ENCODE results near the gene PSMD6.

The PSMD6 gene

DNA sequence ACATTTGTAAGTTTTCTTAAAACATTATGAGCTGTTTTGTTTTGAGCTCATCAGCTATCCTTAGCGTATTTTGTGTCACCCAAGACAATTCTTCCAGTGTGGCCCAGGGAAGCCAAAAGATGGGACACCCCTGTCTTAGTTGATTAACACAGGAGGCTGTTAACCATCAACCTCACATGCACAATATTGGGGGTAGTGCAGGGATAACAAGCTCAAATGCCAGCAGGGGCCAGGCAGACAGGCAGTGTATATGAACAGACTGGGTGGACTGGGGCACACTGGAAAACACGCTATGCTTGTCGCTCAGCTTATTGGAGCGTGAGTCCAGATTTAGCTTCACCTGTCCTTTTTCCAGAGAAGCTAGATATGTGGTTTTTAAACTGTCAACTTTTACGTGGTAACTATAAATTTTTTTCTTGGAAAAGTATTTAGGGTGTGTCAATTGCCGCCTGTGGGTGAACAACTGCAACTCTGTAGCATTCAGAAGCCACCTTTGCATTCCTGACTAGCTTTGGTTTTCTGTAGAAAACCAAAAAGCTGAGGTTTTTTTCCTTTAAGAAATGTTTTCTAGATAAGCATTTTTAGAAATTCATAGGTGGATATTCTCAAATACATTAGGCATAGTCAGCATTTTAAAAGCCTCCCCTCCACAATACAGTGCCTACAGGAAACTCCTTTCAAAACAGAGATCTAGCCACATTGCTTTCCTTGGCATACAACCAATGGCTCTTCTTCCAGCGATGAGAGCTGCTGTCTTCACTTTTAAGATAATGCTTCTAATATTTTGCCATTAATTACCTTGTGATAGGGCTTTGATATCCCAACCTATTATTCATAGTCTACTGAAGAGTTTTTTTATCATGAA, 14.6 kb downstream of the PSMD6 start:
- DNase-seq (ENCODE audit: low read depth): no peak

DNA sequence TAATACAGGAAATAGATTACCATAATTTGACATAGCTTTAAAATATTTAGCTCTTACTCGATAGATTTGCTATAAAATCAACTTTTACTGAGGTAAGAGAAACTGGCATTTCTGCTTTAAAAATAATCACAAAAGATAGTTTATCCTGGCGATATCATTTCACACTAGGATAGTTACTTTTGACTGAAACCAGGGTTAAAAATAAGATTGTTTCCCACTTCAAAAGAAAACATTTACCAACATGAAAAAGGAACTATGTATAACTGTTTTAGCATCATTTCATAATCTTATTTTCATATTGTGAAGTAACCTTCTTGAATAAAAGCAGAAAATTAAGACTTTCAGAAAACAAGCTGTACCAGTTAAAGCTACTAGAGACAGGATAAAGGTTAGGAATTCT, 15.3 kb downstream of the PSMD6 start:
- DNase-seq (ENCODE audit: low read depth): no peak

DNA sequence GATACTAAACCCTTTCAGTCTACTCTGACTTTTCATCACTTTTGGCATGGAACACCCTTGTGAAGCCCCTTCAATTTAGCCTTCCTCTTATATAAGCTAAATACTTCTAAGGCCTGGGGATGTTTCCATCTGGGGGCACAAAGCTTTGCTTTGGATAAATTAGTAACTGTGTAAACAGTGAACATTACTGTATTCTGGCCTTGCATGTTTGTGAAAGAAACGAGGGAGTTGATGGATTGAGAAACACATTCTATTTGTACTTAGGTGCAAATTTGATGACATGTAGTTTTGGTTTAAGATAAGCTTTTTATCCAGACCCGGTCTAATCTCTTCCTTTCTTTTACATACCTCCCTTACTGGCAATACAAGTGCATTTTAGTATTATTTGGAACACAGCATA, 19.7 kb downstream of the PSMD6 start:
- DNase-seq (ENCODE audit: low read depth): no peak

DNA sequence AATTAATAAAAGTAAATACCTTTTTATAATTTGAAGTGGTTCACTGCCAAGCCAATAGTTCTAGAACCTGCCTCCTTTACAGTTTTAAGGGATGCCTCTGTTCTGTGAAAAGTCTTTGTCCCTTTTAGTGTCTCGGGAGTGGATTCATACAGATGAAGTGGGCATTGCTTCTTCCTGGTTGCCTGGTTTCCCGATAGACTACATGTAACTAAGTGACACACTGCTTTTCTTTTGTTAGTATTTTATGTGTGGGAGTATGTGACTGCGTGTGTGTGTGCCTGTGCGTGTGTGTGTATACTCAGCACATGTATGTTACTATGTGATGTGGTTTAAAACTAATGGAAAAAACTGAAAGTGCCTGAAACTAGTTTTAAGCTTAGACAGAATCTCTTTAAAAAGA, 21.1 kb downstream of the PSMD6 start:
- no peak for DNase-seq (ENCODE audit: low read depth)

DNA sequence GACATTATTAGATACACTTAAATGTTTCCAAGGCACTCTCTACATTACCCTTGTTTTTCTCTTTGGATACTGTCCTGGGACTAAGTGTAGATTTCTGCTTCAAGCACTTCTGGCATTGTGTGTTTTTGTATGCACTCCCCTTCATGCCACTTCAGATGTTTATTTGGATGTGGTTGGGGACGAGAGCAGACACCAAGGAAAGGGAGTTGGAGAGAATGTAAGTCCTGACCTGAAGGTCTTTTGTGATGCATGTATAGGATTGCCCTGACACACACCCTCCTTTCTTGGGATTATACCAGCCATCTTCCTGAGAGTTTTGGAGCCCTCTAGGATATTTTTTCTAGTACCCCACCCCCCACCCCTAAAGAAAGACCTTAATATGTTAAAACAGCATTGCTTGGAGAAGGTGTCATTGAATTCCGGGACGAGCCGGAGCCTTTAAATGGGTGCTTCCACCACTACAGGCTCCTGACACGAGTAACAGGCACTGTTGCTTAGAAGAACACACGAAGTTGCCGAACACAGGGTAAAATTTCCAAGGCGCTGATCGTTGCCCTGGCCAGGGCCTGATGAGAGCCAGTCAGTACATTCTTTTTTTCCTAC, 22.7 kb downstream of the PSMD6 start:
- no peak for DNase-seq (ENCODE audit: low read depth)

DNA sequence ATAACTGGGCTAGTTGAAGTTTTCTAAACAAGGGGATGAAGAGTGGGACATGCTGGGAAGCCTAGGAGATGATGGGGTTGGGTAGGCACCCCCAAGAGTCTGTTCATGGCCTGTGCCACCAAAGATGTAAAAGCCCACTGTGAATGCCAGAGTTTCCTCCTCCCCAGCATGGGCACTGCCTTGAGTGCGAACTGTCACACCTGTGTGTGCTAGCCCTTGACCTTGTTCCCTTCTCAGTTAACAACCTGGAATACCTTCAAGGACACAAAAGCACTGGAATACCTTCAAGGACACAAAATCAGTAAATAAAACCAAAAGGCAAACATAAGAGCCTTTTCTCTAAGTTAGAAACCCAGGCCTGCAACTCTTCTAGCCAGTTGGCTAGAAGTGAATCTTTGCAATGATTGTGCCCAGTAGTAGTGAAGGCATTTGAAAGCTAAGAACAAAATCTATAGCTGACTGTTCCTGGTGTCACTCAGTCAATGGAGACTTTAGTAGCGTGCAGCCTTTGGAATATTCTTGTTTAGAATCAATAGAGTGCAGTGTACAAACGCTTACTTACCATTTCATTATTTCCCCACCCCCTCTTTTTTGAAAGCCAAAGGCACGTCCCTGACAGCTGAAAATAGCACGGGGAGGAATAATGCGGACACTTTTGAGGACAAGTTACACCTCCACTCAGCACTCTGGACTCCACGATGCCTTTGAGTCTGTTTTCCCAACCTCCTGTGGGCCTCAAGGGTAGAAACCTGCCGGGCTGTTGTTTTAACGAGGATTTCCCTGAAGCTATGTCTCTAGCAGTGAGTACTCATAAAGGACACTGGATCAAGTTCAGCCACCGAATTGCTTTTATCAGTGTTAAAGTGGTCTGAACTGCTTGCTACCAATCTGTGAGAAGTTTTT, 24.2 kb downstream of the PSMD6 start:
- no peak for DNase-seq (ENCODE audit: low read depth)

DNA sequence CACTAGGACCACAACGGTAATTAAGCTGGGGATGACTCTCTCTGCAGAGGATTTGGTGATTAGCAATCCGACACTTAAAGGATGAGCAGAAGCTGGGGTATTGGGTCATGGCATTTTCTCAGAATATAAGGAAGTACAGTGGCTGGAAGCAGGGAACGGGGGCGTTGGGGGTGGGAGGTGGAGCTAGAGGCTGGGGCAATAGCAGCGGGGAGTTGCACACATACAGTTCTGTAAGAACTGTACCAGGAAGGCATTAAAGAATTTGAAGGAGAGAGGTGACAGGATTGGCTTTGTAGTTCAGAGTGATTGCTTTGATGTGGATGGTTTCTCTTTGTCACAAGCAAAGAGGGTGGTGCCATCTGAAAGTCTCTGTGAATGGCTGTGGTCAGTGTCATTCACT, 28.2 kb downstream of the PSMD6 start:
- no peak for DNase-seq (ENCODE audit: low read depth)

DNA sequence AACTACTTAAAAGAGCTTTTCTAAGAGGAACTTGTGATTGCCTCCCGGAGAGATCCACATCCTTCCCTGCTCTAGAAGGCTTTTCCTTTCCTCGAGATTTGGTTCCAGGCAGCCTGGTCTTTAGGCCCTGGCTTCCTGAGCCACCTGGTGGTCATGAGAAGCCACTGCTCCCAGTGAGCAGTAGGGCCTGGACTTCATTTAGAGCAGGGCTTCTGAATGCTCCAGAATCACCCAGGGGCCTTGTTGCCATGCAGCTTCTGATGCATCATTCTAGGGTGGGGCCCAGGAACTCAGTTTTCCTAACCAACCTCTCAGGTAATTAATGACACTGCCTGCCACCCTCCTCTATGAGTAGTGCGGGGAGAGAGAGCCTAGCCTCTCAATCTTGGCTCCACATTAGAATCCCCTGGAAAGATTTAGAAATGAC, 29.6 kb downstream of the PSMD6 start:
- peak; percentile 20 for DNase-seq (ENCODE audit: low read depth)

DNA sequence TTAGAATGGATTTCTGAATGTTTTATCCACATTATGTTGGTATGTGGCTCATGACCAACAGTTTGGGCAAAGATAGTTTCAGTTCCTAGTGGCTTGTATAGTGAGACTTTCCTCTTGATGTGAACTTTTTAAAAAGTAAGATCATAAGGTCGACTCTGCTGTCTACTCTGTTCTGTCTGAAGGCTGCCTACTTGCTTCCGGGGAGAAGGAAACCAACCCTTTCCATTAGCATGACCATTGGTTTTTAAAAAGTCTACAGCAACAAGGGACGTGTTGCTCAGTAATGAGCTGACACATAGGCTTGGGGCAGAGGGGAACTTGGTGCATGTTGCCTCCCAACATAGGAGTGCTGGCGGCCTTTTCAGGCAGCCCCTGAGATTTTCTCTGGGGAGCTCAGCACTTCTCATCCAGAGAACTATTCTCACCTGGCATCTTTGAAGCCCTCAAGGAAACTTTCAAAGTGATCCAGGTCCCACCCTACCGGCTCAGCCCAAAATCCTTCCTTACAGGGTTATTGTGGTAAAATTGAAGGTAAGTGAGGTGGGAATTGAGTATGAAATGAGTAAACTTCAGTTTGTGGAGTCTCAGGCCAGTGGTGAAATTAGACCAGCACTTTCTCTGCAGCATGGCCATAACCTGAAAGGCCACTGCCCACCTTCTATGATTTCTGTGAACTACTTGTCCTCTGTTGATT, 30.6 kb downstream of the PSMD6 start:
- no peak for DNase-seq (ENCODE audit: low read depth)

DNA sequence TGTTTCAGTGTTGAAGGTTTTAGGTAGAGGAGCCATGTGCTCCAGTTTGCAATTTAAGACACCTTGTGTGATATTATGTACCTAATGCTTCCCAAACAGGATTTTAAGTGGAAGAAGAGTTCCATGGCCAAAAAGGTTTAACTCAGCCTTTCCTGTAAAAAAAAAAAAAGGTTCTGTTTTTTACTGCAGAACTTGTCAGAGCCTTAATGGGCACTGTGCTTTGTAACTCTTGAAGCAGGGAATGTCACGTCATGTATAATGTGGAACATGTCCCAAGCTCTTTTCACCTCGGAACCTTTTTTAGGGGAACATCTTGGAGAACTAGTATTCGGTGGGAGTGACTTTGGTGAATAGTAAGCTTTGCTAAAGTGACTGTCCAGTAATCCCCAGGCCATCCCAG, 31.6 kb downstream of the PSMD6 start:
- DNase-seq (ENCODE audit: low read depth): no peak

DNA sequence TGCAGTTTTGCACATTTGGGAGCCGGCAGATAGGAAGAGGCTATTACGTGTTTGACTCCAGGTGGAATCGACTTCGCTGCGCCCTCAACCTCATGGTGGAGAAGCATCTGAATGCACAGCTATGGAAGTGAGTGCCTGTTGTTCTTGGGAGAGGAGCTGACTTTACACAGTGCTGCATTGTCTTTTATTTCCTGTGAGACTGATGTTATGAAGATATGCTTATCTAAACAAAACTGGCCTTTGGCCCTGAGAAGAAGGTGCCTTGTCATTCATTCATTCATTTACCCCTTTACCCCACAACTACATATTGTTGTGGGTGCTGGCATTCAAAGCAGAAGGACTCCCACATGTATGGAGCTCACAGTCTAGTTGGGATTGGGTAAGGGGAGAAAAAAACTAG, 32.6 kb downstream of the PSMD6 start:
- no peak for DNase-seq (ENCODE audit: low read depth)

DNA sequence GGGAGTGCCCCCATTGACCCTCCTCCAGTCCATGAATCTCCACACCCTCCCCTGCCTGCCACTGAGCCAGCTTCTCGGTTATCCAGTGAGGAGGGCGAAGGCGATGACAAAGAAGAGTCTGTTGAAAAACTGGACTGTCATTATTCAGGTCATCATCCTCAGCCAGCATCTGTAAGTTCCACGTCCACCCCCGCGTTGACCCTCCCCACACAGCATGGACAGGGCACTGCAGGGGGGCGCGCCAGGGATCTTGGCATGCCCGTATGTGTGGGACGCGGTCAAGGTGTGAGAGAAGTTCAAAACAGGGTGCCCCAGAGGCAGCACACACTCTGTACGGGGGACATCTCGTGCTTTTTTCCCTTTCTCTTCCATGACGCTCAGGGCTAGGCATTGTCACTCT, 33.1 kb downstream of the PSMD6 start:
- DNase-seq (ENCODE audit: low read depth): no peak

DNA sequence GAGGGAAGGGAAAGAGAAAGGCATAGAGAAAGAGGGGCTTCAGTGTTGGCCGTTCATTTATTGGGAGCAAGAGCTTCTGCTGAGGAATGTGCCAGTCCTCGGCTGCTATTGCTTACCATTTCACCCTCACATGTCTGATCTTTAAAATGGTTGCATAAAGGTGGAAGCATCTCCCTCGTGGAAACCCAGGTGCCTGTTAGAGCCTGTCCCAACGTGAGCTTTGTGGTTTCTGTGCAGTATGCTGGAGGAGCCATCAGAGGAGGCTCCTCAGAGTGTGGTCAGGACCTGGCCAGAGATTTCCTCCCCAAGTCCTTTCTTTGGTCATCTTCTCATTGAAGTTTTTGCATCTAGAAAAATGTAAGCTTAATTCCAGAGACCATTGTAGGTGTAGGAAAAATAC, 34.4 kb downstream of the PSMD6 start:
- no peak for DNase-seq (ENCODE audit: low read depth)

DNA sequence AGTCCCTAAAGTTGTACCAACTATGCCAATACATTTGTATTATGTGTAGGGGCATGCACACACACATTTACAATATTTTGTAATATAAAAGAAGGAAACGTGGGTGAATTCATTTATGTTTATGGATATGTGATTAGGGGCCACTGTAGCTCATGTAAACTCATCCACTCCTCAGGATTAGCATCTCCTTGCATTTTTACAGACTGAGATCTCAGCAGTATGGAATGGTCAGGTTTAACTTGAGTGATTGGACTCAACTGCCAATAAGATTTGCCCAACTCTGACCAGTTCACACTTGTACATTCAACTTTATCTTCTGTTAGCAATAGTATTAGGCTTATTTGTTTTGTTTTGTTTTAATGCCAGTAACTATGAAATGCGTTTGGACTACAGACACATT, 36.5 kb downstream of the PSMD6 start:
- no peak for DNase-seq (ENCODE audit: low read depth)

DNA sequence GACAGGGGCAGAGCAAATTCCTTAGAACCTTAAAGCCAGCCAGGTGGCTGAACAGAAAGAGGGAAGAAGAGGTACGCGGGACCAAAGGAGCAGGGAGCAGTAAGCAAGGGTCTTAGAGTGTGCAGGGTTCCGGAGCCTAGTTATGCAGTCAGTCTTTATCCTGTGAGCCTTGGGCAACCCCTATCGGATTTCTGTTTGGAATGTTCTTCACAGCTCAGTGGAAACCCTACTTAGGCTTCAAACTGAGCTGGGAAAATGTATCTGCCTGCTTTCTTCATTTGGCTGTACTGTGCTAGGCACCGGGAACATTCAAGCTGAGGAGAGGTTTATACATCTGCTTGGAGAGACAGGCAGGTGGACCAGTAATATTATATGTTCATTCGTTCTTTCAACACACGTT, 37.1 kb downstream of the PSMD6 start:
- DNase-seq (ENCODE audit: low read depth): no peak

DNA sequence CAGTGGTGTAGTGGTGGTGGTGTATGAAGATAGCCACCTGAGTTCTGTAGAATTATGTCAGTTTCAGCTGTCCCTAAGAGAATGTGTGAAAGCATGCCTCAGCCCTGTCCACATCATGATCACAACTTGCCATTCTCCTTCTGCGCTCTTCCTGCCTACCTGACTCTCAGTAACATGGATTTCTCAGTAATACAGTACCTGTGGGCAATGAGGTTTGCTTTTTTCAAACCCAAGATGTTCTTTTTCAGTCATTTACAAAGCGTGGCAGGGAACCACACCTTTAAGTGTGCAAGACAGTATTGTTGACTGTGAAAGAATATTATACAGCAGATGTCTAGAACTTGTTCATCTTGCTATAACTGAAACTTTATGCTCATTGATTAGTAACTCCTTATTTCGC, 38.9 kb downstream of the PSMD6 start:
- DNase-seq (ENCODE audit: low read depth): no peak

DNA sequence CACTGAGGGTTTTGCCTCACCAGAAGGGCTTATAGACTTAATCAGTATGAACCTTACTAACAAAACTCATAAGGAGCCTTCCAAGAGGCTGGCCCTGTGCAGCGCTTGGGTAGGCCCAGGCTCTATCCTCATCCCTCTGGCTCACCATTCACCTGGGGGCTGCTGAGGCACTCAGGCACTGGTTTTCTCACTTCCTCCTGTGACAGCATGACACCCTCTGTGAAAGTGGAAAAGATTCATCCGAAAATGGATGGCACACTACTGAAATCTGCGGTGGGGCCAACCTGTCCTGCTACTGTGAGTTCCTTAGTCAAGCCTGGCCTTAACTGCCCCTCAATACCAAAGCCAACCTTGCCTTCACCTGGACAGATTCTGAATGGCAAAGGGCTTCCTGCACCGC, 41.3 kb downstream of the PSMD6 start:
- DNase-seq (ENCODE audit: low read depth): no peak

DNA sequence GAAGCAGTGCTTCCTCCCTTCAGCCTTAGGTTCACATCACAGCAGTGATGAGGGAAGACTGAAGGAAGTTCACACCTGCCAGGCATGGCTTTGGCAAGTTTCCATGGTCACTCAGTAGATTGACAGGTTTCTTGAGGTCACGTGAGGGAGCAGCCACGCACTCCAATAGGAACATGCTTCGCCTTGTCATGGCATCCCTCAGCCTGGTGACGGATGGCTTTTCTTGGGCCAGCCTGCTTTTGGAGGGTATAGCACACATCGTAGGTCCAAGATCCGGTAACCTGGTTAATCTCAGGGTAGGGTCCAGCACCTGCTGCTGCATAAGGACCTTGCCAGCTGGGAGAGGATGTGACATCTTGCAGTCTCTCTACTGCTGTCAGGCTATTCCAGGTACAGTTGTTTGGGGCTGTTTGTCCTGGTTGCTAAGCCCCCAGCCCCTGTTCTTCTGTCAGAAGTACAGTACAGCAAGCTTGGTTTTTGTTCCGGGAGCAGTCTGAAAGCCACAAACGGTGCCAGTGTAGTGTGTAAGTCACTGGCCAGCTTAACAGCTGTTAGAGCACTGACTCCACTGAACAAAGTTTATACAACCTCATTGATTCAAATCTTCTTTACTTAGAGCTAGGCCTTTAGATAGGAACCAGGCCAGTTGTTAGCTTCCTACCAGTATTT, 42.3 kb downstream of the PSMD6 start:
- no peak for DNase-seq (ENCODE audit: low read depth)

DNA sequence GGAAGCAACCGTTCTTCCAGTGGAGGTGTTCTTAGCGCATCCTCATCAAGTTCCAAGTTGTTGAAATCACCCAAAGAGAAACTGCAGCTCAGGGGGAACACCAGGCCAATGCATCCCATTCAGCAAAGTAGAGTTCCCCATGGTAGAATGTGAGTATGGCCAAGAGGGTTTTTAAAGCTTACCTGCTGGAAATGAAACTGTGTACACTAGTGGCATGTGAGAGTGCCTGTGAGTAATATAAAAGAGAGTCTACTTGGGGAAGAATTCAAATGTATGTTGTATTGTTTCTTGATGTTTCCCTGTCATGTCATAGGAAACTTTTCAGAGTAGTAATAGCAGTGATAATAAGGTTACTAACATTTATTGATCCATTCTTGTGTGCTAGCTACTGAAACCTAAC, 43.3 kb downstream of the PSMD6 start:
- DNase-seq (ENCODE audit: low read depth): no peak

DNA sequence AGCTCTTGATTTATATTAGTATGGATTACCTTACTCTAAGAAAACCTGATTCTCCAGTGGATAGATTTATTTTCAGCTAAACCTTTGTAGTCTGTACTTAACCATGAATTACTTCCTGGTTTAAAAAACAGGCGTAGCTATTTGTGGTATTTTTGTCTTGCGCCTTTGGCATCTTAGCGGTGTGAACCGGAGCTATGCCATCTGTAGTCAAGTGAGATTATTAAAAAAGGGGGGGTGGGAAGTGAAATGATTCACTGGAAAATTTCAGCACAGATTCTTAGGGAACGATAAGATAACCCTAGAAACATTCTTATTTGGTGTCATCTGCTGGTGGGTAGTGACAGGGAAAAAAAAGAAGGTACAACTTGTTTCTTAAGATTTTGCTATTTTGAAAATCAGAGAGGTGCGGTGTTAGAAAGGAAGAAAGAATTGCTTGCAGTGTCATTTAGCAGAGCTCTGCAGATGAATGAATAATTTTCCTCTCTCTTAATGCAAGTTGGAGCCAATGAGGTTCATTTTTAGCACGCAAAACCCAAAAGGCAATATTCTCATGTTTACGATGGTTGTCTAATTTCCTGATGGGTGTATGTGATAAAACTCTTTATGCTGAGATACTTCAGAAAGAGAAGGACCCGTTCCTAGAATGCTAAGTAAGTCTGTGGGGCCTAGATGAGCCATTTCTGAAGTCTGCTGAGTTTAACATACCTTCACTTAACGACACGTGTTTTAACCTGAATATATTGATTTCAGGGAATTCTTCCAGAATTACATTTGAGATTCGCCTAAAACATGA, 44.0 kb downstream of the PSMD6 start:
- DNase-seq (ENCODE audit: low read depth): no peak

DNA sequence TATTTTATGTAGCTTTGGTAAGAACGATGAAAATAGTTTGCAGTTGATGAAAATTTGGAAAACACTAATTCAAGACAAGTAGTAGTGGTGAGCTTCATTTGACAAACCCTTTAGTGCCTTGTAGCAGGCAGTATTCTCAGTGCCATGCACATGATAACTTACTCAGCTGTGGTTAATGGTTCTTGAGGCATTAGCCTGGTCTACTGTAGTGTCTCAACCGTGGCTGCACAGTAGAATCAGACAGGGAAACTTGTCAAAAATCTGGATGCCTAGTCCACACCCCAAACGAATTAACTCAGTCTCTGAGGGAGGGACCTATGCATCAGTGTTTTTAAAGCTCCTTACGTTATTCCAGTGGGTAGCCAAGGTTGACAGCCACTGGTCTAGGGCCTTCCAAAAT, 45.4 kb downstream of the PSMD6 start:
- no peak for DNase-seq (ENCODE audit: low read depth)

Data from CMK (cell line).